Activated CD4-positive, alpha-beta T cell treated with anti-CD3 and anti-CD28 coated beads, Interleukin-2, amount 10 ng/mL, durations not matched to agents 24 days and 14 days (primary cell): ENCODE data around the gene HPN. TPM values are rescaled to one million over a fixed set of nuclear protein-coding genes. Genes with fewer than 3 reads are reported as not detected.
"Not testable (repeated sequence)": the region's sequence is repeated elsewhere in the genome, so short reads cannot be mapped to it uniquely, and the experiment has no call there.

Source experiments
- DNase-seq: peaks from one replicate; pipeline ENCODE4 v3.0.0; 2022
- H3K27ac Mint-ChIP-seq: one replicate; pipeline ENCODE4 v1.8.0; 2022; ENCODE audit warnings: mild to moderate bottlenecking, mixed read lengths
- H3K27me3 Mint-ChIP-seq: one replicate; pipeline ENCODE4 v1.8.0; 2022; ENCODE audit warnings: mixed read lengths
- H3K36me3 Mint-ChIP-seq: one replicate; pipeline ENCODE4 v1.8.0; 2022; ENCODE audit warnings: low read depth, mild to moderate bottlenecking, mixed read lengths
- H3K4me1 Mint-ChIP-seq: one replicate; pipeline ENCODE4 v1.8.0; 2021; ENCODE audit warnings: mixed read lengths
- H3K4me3 Mint-ChIP-seq: one replicate; pipeline ENCODE4 v1.8.0; 2022; ENCODE audit warnings: mild to moderate bottlenecking, moderate library complexity, mixed read lengths
- H3K9me3 Mint-ChIP-seq: one replicate; pipeline ENCODE4 v1.8.0; 2021; ENCODE audit warnings: mixed read lengths
- intact Hi-C: fragments of 100-400 bp; cut with micrococcal nuclease; formaldehyde crosslinking; loops from one replicate; pipeline ENCODE4 v1.15.1; 2023
- total RNA-seq: library from RNA; stranded (reverse); gene quantifications from 2 replicates; pipeline ENCODE4 v1.2.3, GENCODE V29; 2022

Gene HPN
- total RNA-seq, 1 donor from 2014 or later: 0.09 TPM

DNA sequence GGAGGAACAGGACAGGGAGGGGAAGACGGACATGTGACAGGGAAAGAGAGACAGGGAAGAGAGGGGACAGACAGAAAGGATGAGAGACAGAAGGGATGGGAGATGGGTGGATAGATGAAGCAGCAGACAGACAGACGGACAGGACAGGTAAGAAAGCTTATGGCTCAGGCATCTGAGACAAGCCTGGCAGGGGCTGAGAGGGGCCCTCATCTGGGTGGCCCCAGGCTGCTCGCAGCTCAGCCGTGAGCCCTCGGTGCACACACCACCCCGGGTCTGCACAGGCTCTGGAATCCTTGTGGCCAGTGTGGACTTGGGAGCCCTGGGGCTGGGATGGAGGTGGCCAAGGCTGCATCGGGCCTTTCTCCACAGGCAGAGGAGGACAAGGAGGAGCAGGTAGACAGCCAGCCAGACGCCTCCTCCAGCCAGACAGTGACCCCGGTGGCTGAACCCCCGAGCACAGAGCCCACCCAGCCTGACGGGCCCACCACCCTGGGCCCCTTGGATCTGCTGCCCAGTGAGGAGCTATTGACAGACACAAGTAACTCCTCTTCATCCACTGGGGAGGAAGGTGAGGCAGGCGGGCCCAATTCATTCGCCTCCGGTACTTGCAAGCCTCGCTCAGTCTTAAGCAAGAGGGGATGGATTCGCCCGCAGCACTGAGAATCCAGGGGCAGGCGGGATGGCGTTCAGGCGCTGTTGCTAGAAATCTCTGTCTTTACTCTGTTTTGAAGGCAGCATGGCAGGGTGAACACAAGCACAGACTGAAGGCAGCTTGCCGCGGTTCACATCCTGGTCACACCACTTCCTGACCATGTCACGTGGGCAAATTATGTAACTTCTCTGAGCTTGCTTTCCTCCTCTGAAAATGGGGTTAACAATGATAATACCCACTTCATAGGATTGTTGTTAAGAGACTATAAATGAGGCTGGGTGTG lies 27.4 kb upstream of the HPN start:
- no peaks in the 10 kb centered on the region for H3K27me3 Mint-ChIP-seq
- peak overlapping the region; percentile 73 for H3K4me3 Mint-ChIP-seq
- H3K27ac Mint-ChIP-seq: peak overlapping the region; percentile 84
- H3K4me1 Mint-ChIP-seq: peaks cover 40% of the 10 kb centered on the region
- peaks cover 70% of the 10 kb centered on the region for H3K36me3 Mint-ChIP-seq
- H3K9me3 Mint-ChIP-seq: no peaks in the 10 kb centered on the region
- peak; percentile 88 for DNase-seq
- intact Hi-C loops: loop anchor here (1.0 kb wide), 1 partner anchor 41 kb away; no protein-coding TSS in a partner anchor

- H3K4me3 Mint-ChIP-seq, H3K9me3 Mint-ChIP-seq, intact Hi-C loops, DNase-seq, H3K27me3 Mint-ChIP-seq: not testable (repeated sequence)
- Mint-ChIP-seq H3K36me3 (peaks cover 69% of the 10 kb centered on the region), H3K4me1 (peaks cover 40% of the 10 kb centered on the region), H3K27ac (peak overlapping the region; percentile 81)
These were observed 26.7 kb upstream of the HPN start for GRCh38 chr19:35014774-35015173.

- Mint-ChIP-seq H3K27me3 (no peaks in the 10 kb centered on the region), H3K4me3 (no peak overlapping the region), H3K27ac (no peak overlapping the region), H3K36me3 (peaks cover 69% of the 10 kb centered on the region), H3K4me1 (peaks cover 40% of the 10 kb centered on the region), H3K9me3 (no peaks in the 10 kb centered on the region)
- intact Hi-C loops: no loop called here
- no peak for DNase-seq
These were observed 26.1 kb upstream of the HPN start for GRCh38 chr19:35015270-35015953.

- peaks cover 70% of the 10 kb centered on the region for H3K36me3 Mint-ChIP-seq
- peaks cover 40% of the 10 kb centered on the region for H3K4me1 Mint-ChIP-seq
- no peak for DNase-seq
- H3K27ac Mint-ChIP-seq: no peak overlapping the region
- intact Hi-C loops: no loop called here
- no peaks in the 10 kb centered on the region for H3K9me3 Mint-ChIP-seq
- no peak overlapping the region for H3K4me3 Mint-ChIP-seq
- H3K27me3 Mint-ChIP-seq: no peaks in the 10 kb centered on the region
These were observed 25.6 kb upstream of the HPN start for GRCh38 chr19:35015954-35016351.

DNA sequence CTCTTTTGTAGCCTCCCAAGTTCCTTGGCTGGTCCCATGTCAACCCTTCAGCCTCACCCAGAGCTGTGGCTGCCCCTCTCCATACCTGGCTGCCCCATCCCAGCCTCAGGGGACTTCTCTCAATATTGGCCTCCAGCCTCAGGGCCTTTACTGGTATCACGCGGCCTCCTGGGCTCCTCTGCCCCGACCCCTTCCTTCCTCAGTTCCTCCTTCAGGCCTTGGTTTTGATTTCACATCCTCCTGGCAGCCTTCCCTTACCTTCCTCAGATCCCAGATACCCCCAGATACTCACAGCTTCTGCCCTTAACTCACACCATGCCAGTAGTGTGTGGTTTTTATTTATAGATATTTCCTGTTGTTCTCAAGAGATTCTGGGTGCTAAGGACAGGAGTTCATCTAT lies 24.0 kb upstream of the HPN start:
- no peak overlapping the region for H3K4me3 Mint-ChIP-seq
- DNase-seq: no peak
- peaks cover 28% of the 10 kb centered on the region for H3K4me1 Mint-ChIP-seq
- H3K27me3 Mint-ChIP-seq: no peaks in the 10 kb centered on the region
- H3K36me3 Mint-ChIP-seq: peaks cover 69% of the 10 kb centered on the region
- H3K9me3 Mint-ChIP-seq: no peaks in the 10 kb centered on the region
- peak overlapping the region; percentile 43 for H3K27ac Mint-ChIP-seq
- intact Hi-C loops: no loop called here

GRCh38 chr19:35018379-35018778 lies 23.1 kb upstream of the HPN start:
- H3K27ac Mint-ChIP-seq: no peak overlapping the region
- intact Hi-C loops: no loop called here
- peaks cover 20% of the 10 kb centered on the region for H3K4me1 Mint-ChIP-seq
- DNase-seq: no peak
- H3K27me3 Mint-ChIP-seq: no peaks in the 10 kb centered on the region
- peaks cover 66% of the 10 kb centered on the region for H3K36me3 Mint-ChIP-seq
- no peaks in the 10 kb centered on the region for H3K9me3 Mint-ChIP-seq
- no peak overlapping the region for H3K4me3 Mint-ChIP-seq

- H3K27ac Mint-ChIP-seq: no peak overlapping the region
- intact Hi-C loops: no loop called here
- H3K27me3 Mint-ChIP-seq: no peaks in the 10 kb centered on the region
- DNase-seq: no peak
- H3K9me3 Mint-ChIP-seq: no peaks in the 10 kb centered on the region
- no peak overlapping the region for H3K4me3 Mint-ChIP-seq
- H3K36me3 Mint-ChIP-seq: peaks cover 62% of the 10 kb centered on the region
- H3K4me1 Mint-ChIP-seq: peaks cover 12% of the 10 kb centered on the region
These were observed 22.4 kb upstream of the HPN start for GRCh38 chr19:35019144-35019543.

- H3K36me3 Mint-ChIP-seq: peaks cover 62% of the 10 kb centered on the region
- peaks cover 3% of the 10 kb centered on the region for H3K4me1 Mint-ChIP-seq
- H3K27ac Mint-ChIP-seq: no peak overlapping the region
- no peaks in the 10 kb centered on the region for H3K27me3 Mint-ChIP-seq
- intact Hi-C loops: no loop called here
- H3K9me3 Mint-ChIP-seq: no peaks in the 10 kb centered on the region
- no peak overlapping the region for H3K4me3 Mint-ChIP-seq
- no peak for DNase-seq
These were observed 20.5 kb upstream of the HPN start for GRCh38 chr19:35021016-35021415.

DNA sequence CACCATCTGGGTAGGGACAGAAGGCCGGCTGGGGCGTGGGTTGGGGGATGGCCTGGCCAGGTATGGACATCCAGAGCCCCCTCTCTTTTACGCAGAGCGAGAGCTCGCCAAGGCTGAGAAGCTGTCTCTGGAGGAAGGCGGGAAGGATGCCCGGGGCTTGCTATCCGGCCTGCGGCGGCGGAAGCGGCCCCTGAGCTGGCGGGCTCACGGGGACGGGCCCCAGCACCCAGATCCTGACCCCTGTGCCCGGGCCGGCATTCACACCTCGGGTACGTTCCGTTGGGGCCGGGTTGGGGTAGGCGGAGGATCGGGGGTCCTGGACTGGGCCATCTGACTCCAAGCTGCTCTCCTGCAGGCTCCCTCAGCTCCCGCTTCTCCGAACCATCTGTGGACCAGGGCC lies 19.9 kb upstream of the HPN start:
- intact Hi-C loops: no loop called here
- no peak overlapping the region for H3K4me3 Mint-ChIP-seq
- H3K27ac Mint-ChIP-seq: no peak overlapping the region
- H3K4me1 Mint-ChIP-seq: peaks cover 3% of the 10 kb centered on the region
- no peaks in the 10 kb centered on the region for H3K27me3 Mint-ChIP-seq
- H3K9me3 Mint-ChIP-seq: no peaks in the 10 kb centered on the region
- no peak for DNase-seq
- peaks cover 62% of the 10 kb centered on the region for H3K36me3 Mint-ChIP-seq

GRCh38 chr19:35022460-35022859 lies 19.1 kb upstream of the HPN start:
- Mint-ChIP-seq H3K4me1 (peaks cover 3% of the 10 kb centered on the region), H3K36me3 (peaks cover 63% of the 10 kb centered on the region), H3K4me3 (no peak overlapping the region), H3K9me3 (no peaks in the 10 kb centered on the region), H3K27ac (peak overlapping the region; percentile 17), H3K27me3 (no peaks in the 10 kb centered on the region)
- DNase-seq: no peak
- intact Hi-C loops: no loop called here

- no peaks in the 10 kb centered on the region for H3K9me3 Mint-ChIP-seq
These were observed 18.1 kb upstream of the HPN start for GRCh38 chr19:35023428-35023827.

DNA sequence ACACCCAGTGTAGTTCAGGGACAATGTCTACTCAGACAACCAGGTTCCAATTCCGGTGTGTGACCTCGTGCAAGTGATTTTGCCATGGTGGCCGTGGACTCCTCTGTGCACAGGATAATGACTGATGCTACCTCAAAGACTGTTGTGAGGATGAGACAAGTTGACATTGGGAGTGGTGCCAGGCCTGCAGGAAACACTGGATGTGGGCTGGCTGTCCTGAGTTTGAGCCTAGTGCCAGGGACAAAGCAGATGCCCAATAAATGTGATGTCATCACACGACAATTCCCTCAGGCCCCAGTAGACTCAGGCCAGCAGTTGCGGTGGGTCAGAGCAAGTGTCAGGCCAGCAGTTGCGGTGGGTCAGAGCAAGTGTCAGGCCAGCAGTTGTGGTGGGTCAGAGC lies 17.4 kb upstream of the HPN start:
- Mint-ChIP-seq H3K27ac (no peak overlapping the region), H3K27me3 (no peaks in the 10 kb centered on the region), H3K36me3 (peaks cover 61% of the 10 kb centered on the region)

More at GRCh38 chr19:35023428-35023827, 18.1 kb upstream of the HPN start:
- H3K4me1 Mint-ChIP-seq: peaks cover 2% of the 10 kb centered on the region
- intact Hi-C loops: no loop called here
- peaks cover 63% of the 10 kb centered on the region for H3K36me3 Mint-ChIP-seq
- no peak overlapping the region for H3K4me3 Mint-ChIP-seq
- no peak overlapping the region for H3K27ac Mint-ChIP-seq
- DNase-seq: no peak
- H3K27me3 Mint-ChIP-seq: no peaks in the 10 kb centered on the region

GRCh38 chr19:35025969-35026368 lies 15.6 kb upstream of the HPN start:
- Mint-ChIP-seq H3K4me1 (no peaks in the 10 kb centered on the region), H3K9me3 (no peaks in the 10 kb centered on the region), H3K27me3 (peaks cover 2% of the 10 kb centered on the region), H3K36me3 (peaks cover 49% of the 10 kb centered on the region), H3K27ac (no peak overlapping the region), H3K4me3 (no peak overlapping the region)
- intact Hi-C loops: no loop called here
- no peak for DNase-seq

More for the DNA sequence above, 17.4 kb upstream of the HPN start:
- Mint-ChIP-seq H3K9me3 (no peaks in the 10 kb centered on the region), H3K4me1 (no peaks in the 10 kb centered on the region), H3K4me3 (no peak overlapping the region)
- intact Hi-C loops: no loop called here
- no peak for DNase-seq

DNA sequence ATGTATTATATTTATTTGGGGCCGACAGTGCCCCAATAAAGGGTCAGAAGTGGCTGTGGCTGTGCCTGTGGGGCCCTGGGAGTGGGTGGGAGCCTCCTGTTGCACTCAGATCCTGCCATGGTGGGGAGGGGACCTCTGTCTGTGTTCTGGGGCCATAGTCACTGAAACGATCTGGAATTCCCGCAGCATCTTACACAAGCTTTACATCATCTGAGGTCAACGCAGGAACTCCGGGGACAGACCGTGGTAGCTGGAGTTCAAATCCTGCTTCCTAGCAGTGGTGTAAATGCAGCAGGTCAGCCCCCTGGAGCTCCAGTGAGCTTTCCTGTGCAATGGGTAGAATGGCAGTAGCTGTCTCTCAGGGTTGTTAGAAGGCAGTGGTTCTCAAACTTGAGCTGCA lies 15.1 kb upstream of the HPN start:
- Mint-ChIP-seq H3K9me3 (no peaks in the 10 kb centered on the region), H3K4me1 (peaks cover 4% of the 10 kb centered on the region), H3K36me3 (peaks cover 46% of the 10 kb centered on the region), H3K27ac (no peak overlapping the region), H3K27me3 (peaks cover 6% of the 10 kb centered on the region), H3K4me3 (no peak overlapping the region)
- no peak for DNase-seq
- intact Hi-C loops: no loop called here
